ENCODE data around the gene DYNC2H1.

- TF ChIP-seq CTCF (IDR thresholded peaks at IDR 0.05), result no peak
- TF ChIP-seq POLR2AphosphoS5 (IDR thresholded peaks at IDR 0.05; ENCODE audit: low read depth, low read length), result no peak
- TF ChIP-seq REST (IDR thresholded peaks at IDR 0.05; ENCODE audit: insufficient read depth in 1 of 2, low read depth in 2 of 2, low read length in 1 of 2), result no peak
Observed at GRCh38 chr11:103340956-103341355, 231.7 kb downstream of the DYNC2H1 start.

All from Panc1 (cell line).